ENCODE measurements around the gene CSGALNACT2.
A peak's percentile ranks its signal among the peaks of the same experiment; 100 is the strongest.

CSGALNACT2 gene

GRCh38 chr10:43202224-43202656 is 64.0 kb downstream of the CSGALNACT2 start:
- Histone ChIP-seq H3K27me3 (ENCODE audit: insufficient read depth, low read length) (no peaks in the 10 kb centered on the region), H3K9ac (ENCODE audit: low read depth, low read length) (peak overlapping the region; percentile 27; the same call in 1 of the 2 replicates), H3K27ac (ENCODE audit: low read length) (no peak overlapping the region), H3K9me3 (ENCODE audit: insufficient read depth, low read depth, low read length) (no peaks in the 10 kb centered on the region), H3K36me3 (ENCODE audit: insufficient read depth, low read depth, low read length) (peaks cover 38% of the 10 kb centered on the region), H3K4me1 (ENCODE audit: insufficient read depth, low read length) (no peaks in the 10 kb centered on the region; the same call in 1 of the 2 replicates), H3K4me3 (ENCODE audit: low read length) (peak overlapping the region; percentile 81)

- H3K4me1 ChIP-seq (ENCODE audit: insufficient read depth, low read length): no peaks in the 10 kb centered on the region; the same call in 1 of the 2 replicates
- no peaks in the 10 kb centered on the region for H3K9me3 ChIP-seq (ENCODE audit: insufficient read depth, low read depth, low read length)
- H3K4me3 ChIP-seq (ENCODE audit: low read length): peak overlapping the region; percentile 86
- no peak overlapping the region for H3K27ac ChIP-seq (ENCODE audit: low read length)
- H3K9ac ChIP-seq (ENCODE audit: low read depth, low read length): peak overlapping the region; percentile 77; the same call in 1 of the 2 replicates
- no peaks in the 10 kb centered on the region for H3K27me3 ChIP-seq (ENCODE audit: insufficient read depth, low read length)
- peaks cover 32% of the 10 kb centered on the region for H3K36me3 ChIP-seq (ENCODE audit: insufficient read depth, low read depth, low read length)
Measured at GRCh38 chr10:43202657-43203447, 64.6 kb downstream of the CSGALNACT2 start.

- Histone ChIP-seq H3K36me3 (ENCODE audit: insufficient read depth, low read depth, low read length) (peaks cover 25% of the 10 kb centered on the region), H3K4me1 (ENCODE audit: insufficient read depth, low read length) (no peaks in the 10 kb centered on the region; the same call in 1 of the 2 replicates), H3K27me3 (ENCODE audit: insufficient read depth, low read length) (no peaks in the 10 kb centered on the region), H3K9me3 (ENCODE audit: insufficient read depth, low read depth, low read length) (no peaks in the 10 kb centered on the region), H3K4me3 (ENCODE audit: low read length) (peak overlapping the region; percentile 86), H3K27ac (ENCODE audit: low read length) (no peak overlapping the region), H3K9ac (ENCODE audit: low read depth, low read length) (peak overlapping the region; percentile 77; the same call in 1 of the 2 replicates)
Measured at GRCh38 chr10:43203448-43204041, 65.3 kb downstream of the CSGALNACT2 start.

- H3K9ac ChIP-seq (ENCODE audit: low read depth, low read length): no peak overlapping the region
- H3K4me3 ChIP-seq (ENCODE audit: low read length): no peak overlapping the region
- H3K9me3 ChIP-seq (ENCODE audit: insufficient read depth, low read depth, low read length): no peaks in the 10 kb centered on the region
- H3K36me3 ChIP-seq (ENCODE audit: insufficient read depth, low read depth, low read length): peaks cover 20% of the 10 kb centered on the region
- no peaks in the 10 kb centered on the region; the same call in 1 of the 2 replicates for H3K4me1 ChIP-seq (ENCODE audit: insufficient read depth, low read length)
- no peak overlapping the region for H3K27ac ChIP-seq (ENCODE audit: low read length)
- no peaks in the 10 kb centered on the region for H3K27me3 ChIP-seq (ENCODE audit: insufficient read depth, low read length)
Measured at GRCh38 chr10:43204042-43204942, 66.0 kb downstream of the CSGALNACT2 start.

- H3K27me3 ChIP-seq (ENCODE audit: insufficient read depth, low read length): no peaks in the 10 kb centered on the region
- no peak overlapping the region for H3K27ac ChIP-seq (ENCODE audit: low read length)
- H3K36me3 ChIP-seq (ENCODE audit: insufficient read depth, low read depth, low read length): peaks cover 12% of the 10 kb centered on the region
- H3K4me3 ChIP-seq (ENCODE audit: low read length): no peak overlapping the region
- H3K9me3 ChIP-seq (ENCODE audit: insufficient read depth, low read depth, low read length): no peaks in the 10 kb centered on the region
- H3K4me1 ChIP-seq (ENCODE audit: insufficient read depth, low read length): no peaks in the 10 kb centered on the region; the same call in 1 of the 2 replicates
- H3K9ac ChIP-seq (ENCODE audit: low read depth, low read length): no peak overlapping the region
Measured at GRCh38 chr10:43204943-43205671, 66.9 kb downstream of the CSGALNACT2 start.

GRCh38 chr10:43205681-43206390 is 67.6 kb downstream of the CSGALNACT2 start:
- H3K4me3 ChIP-seq (ENCODE audit: low read length): no peak overlapping the region
- no peak overlapping the region for H3K27ac ChIP-seq (ENCODE audit: low read length)
- peaks cover 5% of the 10 kb centered on the region; the same call in 1 of the 2 replicates for H3K36me3 ChIP-seq (ENCODE audit: insufficient read depth, low read depth, low read length)
- no peak overlapping the region for H3K9ac ChIP-seq (ENCODE audit: low read depth, low read length)
- no peaks in the 10 kb centered on the region; the same call in 1 of the 2 replicates for H3K4me1 ChIP-seq (ENCODE audit: insufficient read depth, low read length)
- H3K27me3 ChIP-seq (ENCODE audit: insufficient read depth, low read length): no peaks in the 10 kb centered on the region
- H3K9me3 ChIP-seq (ENCODE audit: insufficient read depth, low read depth, low read length): no peaks in the 10 kb centered on the region

GRCh38 chr10:43206391-43207235 is 68.4 kb downstream of the CSGALNACT2 start:
- no peaks in the 10 kb centered on the region for H3K9me3 ChIP-seq (ENCODE audit: insufficient read depth, low read depth, low read length)
- H3K36me3 ChIP-seq (ENCODE audit: insufficient read depth, low read depth, low read length): no peaks in the 10 kb centered on the region
- H3K4me1 ChIP-seq (ENCODE audit: insufficient read depth, low read length): no peaks in the 10 kb centered on the region; the same call in 1 of the 2 replicates
- no peak overlapping the region for H3K27ac ChIP-seq (ENCODE audit: low read length)
- no peak overlapping the region for H3K9ac ChIP-seq (ENCODE audit: low read depth, low read length)
- no peak overlapping the region for H3K4me3 ChIP-seq (ENCODE audit: low read length)
- no peaks in the 10 kb centered on the region for H3K27me3 ChIP-seq (ENCODE audit: insufficient read depth, low read length)

GRCh38 chr10:43208147-43209073 is 70.2 kb downstream of the CSGALNACT2 start:
- no peak overlapping the region for H3K4me3 ChIP-seq (ENCODE audit: low read length)
- H3K9ac ChIP-seq (ENCODE audit: low read depth, low read length): no peak overlapping the region
- H3K27ac ChIP-seq (ENCODE audit: low read length): no peak overlapping the region
- no peaks in the 10 kb centered on the region; the same call in 1 of the 2 replicates for H3K4me1 ChIP-seq (ENCODE audit: insufficient read depth, low read length)
- no peaks in the 10 kb centered on the region for H3K27me3 ChIP-seq (ENCODE audit: insufficient read depth, low read length)
- H3K9me3 ChIP-seq (ENCODE audit: insufficient read depth, low read depth, low read length): no peaks in the 10 kb centered on the region
- H3K36me3 ChIP-seq (ENCODE audit: insufficient read depth, low read depth, low read length): no peaks in the 10 kb centered on the region

GRCh38 chr10:43209074-43209455 is 70.8 kb downstream of the CSGALNACT2 start:
- Histone ChIP-seq H3K36me3 (ENCODE audit: insufficient read depth, low read depth, low read length) (no peaks in the 10 kb centered on the region), H3K4me1 (ENCODE audit: insufficient read depth, low read length) (no peaks in the 10 kb centered on the region; the same call in 1 of the 2 replicates), H3K27ac (ENCODE audit: low read length) (no peak overlapping the region), H3K4me3 (ENCODE audit: low read length) (no peak overlapping the region), H3K9ac (ENCODE audit: low read depth, low read length) (no peak overlapping the region), H3K27me3 (ENCODE audit: insufficient read depth, low read length) (no peaks in the 10 kb centered on the region), H3K9me3 (ENCODE audit: insufficient read depth, low read depth, low read length) (no peaks in the 10 kb centered on the region)

Data from iPS-20b (cell line).